Measurements from ENCODE around the gene AMH.

The AMH gene

GRCh38 chr19:2288818-2289713 lies 39.9 kb downstream of the AMH start:
- no peak for DNase-seq

GRCh38 chr19:2289714-2290435 lies 40.8 kb downstream of the AMH start:
- peak; percentile 60 for DNase-seq

GRCh38 chr19:2290441-2291184 lies 41.5 kb downstream of the AMH start:
- DNase-seq: no peak

GRCh38 chr19:2291185-2291751 lies 42.1 kb downstream of the AMH start:
- no peak for DNase-seq

DNA sequence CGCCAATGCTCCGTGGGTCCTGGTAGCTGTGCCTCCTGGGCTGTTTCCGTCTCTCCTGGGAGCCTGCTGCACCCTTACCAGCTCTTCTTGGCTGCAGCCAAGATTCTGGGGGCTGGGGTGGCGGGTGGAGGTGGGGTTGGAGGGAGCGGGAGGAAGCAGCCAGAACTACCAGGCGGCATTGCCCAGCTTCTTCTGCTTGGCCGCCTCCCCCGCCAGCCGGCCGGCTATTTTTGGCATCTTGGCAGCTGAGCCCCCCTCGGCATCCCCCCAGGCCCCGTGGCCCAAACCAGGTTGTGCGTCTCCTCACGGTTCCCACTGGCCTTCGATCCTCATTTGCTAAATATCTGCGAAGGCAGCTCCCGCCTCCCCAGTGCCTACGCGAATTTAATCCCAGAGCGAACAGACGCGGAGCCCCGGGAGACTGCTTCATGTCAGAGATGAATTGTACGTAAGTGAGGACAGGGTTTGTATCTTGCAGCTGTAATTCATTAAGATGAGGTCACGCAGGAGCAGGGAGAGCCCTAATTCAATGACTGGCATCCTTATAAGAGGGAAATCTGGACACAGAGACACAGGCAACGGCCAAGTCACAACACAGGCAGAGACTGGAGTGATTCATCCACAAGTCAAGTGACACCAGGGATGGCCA lies 45.7 kb downstream of the AMH start:
- no peak for DNase-seq

DNA sequence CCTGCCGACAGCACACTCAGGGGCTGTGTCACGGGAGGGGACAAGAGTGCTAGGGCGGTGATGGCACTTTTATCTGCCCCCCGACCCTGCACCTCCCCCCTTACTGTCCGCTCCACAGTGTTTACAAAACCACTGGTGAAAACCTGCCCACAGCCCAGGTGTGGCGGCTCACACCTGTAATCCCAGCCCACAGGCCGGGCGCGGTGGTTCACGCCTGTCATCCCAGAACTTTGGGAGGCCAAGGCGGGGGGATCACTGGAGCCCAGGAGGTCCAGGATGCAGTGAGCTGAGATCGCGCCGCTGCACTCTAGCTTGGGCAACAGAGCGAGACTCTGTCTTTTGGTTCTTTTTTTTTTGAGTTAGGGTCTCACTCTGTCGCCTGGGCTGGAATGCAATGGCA lies 47.0 kb downstream of the AMH start:
- no peak for DNase-seq

- DNase-seq: no peak
These were observed 51.4 kb downstream of the AMH start for GRCh38 chr19:2300533-2300932.
